ENCODE measurements around the gene N4BP2L1. TPM values are rescaled to one million over a fixed set of nuclear protein-coding genes. Genes with fewer than 3 reads are reported as not detected.
A peak's percentile ranks its signal among the peaks of the same experiment; 100 is the strongest.

Gene N4BP2L1
- total RNA-seq, 3 donors from 2014 or later (not counting 1 experiment from before 2014, with no cell fraction given): 52.1 to 82.9 (median 75.4) TPM

DNA sequence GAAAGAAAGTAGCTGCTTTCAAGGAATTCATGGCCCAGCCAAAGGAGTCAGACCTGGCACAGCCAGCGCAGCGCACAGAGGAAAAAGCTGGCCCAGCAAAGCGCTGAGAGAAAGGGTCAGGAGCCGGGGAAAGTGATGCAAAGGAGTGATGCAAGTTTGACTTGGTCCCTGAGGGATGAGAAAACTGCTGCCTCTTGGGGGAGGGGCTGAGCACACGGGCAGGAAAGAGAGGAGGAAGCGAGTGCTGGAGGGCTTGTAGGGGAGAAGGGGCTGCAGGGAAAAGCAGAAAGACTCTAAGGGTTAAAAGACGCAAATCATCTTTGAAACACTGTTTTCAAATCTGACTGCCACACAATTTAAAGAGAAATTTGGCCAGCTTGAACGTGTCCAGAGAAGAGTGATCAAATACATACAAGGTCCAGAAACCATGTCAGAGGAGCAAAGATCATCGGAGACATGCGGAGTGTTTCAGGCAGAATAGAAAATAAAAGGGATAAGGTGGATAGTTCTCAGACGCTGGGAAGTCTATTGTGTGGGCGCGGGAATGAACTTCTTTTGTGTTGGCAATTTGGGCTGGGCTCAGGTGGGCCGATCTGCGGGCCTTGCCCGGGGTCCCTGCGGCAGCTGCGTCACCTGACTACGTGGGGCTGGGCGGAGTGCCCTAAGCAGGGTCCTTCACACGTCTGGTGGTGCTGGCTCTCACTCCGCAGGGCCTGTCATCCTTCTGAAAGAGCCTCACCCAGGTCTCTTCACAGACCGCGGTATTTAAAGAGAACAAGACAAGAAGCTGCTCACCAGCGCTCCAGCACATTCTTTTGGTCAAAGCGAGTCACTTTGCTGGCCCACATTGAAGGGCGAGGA, 18.1 kb downstream of the N4BP2L1 start:
- Histone ChIP-seq H3K4me3 (ENCODE audit: low read length) (no peak overlapping the region), H3K9me3 (ENCODE audit: control insufficient read depth, insufficient read depth, low read length) (no peaks in the 10 kb centered on the region), H3K27me3 (ENCODE audit: control insufficient read depth, insufficient read depth, low read length) (no peaks in the 10 kb centered on the region), H3K27ac (ENCODE audit: low read length) (no peak overlapping the region), H3K4me1 (ENCODE audit: control insufficient read depth, insufficient read depth, low read length) (no peaks in the 10 kb centered on the region), H3K36me3 (ENCODE audit: control insufficient read depth, insufficient read depth, low read length) (peaks cover 17% of the 10 kb centered on the region)
- ATAC-seq (no peak), DNase-seq (no peak)
- Mint-ChIP-seq H3K4me1 (peaks cover 17 to 28% of the 10 kb centered on the region in 2 donors), H3K4me3 (no peak overlapping the region), H3K9me3 (no peaks in the 10 kb centered on the region), H3K27ac (peak overlapping the region in 1 of 2 donors; percentile 47), H3K36me3 (no peaks in the 10 kb centered on the region), H3K27me3 (ENCODE audit: low read depth in 2 of 2) (no peaks in the 10 kb centered on the region)
- 85% methylated on average over 27 of the region's 27 CpGs for WGBS (ENCODE audit: insufficient coverage)
- TF ChIP-seq, protein P1, sequence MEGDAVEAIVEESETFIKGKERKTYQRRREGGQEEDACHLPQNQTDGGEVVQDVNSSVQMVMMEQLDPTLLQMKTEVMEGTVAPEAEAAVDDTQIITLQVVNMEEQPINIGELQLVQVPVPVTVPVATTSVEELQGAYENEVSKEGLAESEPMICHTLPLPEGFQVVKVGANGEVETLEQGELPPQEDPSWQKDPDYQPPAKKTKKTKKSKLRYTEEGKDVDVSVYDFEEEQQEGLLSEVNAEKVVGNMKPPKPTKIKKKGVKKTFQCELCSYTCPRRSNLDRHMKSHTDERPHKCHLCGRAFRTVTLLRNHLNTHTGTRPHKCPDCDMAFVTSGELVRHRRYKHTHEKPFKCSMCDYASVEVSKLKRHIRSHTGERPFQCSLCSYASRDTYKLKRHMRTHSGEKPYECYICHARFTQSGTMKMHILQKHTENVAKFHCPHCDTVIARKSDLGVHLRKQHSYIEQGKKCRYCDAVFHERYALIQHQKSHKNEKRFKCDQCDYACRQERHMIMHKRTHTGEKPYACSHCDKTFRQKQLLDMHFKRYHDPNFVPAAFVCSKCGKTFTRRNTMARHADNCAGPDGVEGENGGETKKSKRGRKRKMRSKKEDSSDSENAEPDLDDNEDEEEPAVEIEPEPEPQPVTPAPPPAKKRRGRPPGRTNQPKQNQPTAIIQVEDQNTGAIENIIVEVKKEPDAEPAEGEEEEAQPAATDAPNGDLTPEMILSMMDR (IDR thresholded peaks at IDR 0.05): no peak
- intact Hi-C loops (cut with micrococcal nuclease): no loop called here

DNA sequence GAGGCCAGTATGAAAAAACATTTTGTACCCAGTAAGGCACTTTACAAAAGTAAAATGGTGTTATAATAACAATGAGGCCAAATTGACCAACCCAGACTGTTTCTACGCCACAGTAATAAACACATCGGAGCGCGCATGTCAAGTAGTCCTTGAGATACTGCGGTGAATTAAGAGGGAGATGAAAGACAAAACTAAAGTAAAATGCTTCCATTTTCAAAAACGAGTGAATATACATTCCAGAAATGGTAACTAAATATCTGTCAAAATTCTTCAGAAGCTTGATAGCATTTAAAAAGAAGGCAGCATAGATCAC, 19.0 kb downstream of the N4BP2L1 start:
- H3K27me3 Mint-ChIP-seq (ENCODE audit: low read depth in 2 of 2): no peaks in the 10 kb centered on the region
- no peaks in the 10 kb centered on the region for H3K9me3 Mint-ChIP-seq
- no peak overlapping the region for H3K27ac ChIP-seq (ENCODE audit: low read length)
- no peaks in the 10 kb centered on the region for H3K27me3 ChIP-seq (ENCODE audit: control insufficient read depth, insufficient read depth, low read length)
- peaks cover 25% of the 10 kb centered on the region for H3K36me3 ChIP-seq (ENCODE audit: control insufficient read depth, insufficient read depth, low read length)
- DNase-seq (no peak), ATAC-seq (no peak)
- no peaks in the 10 kb centered on the region for H3K4me1 ChIP-seq (ENCODE audit: control insufficient read depth, insufficient read depth, low read length)
- no peak overlapping the region for H3K4me3 Mint-ChIP-seq
- H3K36me3 Mint-ChIP-seq: no peaks in the 10 kb centered on the region
- intact Hi-C loops (cut with micrococcal nuclease): no loop called here
- TF ChIP-seq, protein P1 (IDR thresholded peaks at IDR 0.05): no peak
- no peak overlapping the region for H3K4me3 ChIP-seq (ENCODE audit: low read length)
- H3K9me3 ChIP-seq (ENCODE audit: control insufficient read depth, insufficient read depth, low read length): no peaks in the 10 kb centered on the region
- H3K4me1 Mint-ChIP-seq: peaks cover 17 to 28% of the 10 kb centered on the region in 2 donors
- H3K27ac Mint-ChIP-seq: no peak overlapping the region
- WGBS (ENCODE audit: insufficient coverage): 97% methylated on average over 5 of the region's 6 CpGs

DNA sequence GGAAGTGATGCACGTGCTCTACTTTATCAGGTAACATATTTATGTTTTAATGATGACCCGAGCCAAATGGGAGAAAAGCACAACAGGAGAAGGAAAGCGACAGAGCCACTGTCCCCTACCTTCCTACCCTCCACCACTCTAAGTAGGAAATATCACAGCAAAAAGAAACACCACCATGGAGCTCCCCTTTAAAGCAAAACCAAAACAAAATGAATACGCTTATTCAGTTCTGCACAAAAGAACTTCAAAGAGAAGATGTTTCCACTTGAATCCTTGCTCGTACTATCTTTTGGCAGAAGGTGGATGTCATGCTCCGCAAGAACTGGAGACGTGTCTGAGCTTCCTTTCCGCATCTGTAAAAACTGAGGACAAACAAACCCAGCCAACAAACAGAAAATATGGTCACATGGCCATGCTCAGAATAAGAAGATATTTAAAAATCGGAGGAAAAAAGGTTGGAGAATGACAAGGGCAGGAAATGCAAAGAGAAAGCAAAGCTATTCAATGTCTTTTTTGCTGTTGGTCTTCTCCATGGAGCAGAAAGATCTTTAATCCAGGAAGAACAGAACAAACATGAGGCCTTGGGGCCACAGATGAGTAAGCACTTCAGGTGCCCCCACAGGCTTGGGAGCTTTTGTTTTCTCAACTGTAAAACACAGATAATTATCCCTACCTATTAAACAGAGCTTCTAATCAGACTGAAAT, 19.5 kb downstream of the N4BP2L1 start:
- H3K4me1 ChIP-seq (ENCODE audit: control insufficient read depth, insufficient read depth, low read length): no peaks in the 10 kb centered on the region
- Mint-ChIP-seq H3K27ac (no peak overlapping the region), H3K4me3 (no peak overlapping the region), H3K27me3 (ENCODE audit: low read depth in 2 of 2) (no peaks in the 10 kb centered on the region), H3K4me1 (peaks cover 17 to 28% of the 10 kb centered on the region in 2 donors), H3K9me3 (no peaks in the 10 kb centered on the region), H3K36me3 (no peaks in the 10 kb centered on the region)
- H3K9me3 ChIP-seq (ENCODE audit: control insufficient read depth, insufficient read depth, low read length): no peaks in the 10 kb centered on the region
- WGBS (ENCODE audit: insufficient coverage): 94% methylated on average over 8 of the region's 9 CpGs
- peaks cover 27% of the 10 kb centered on the region for H3K36me3 ChIP-seq (ENCODE audit: control insufficient read depth, insufficient read depth, low read length)
- TF ChIP-seq, protein P1 (IDR thresholded peaks at IDR 0.05): no peak
- no peak overlapping the region for H3K27ac ChIP-seq (ENCODE audit: low read length)
- no peaks in the 10 kb centered on the region for H3K27me3 ChIP-seq (ENCODE audit: control insufficient read depth, insufficient read depth, low read length)
- intact Hi-C loops (cut with micrococcal nuclease): no loop called here
- ATAC-seq (no peak), DNase-seq (no peak)
- no peak overlapping the region for H3K4me3 ChIP-seq (ENCODE audit: low read length)
